ENCODE measurements around the gene CDC25C. TPM values are rescaled to one million over a fixed set of nuclear protein-coding genes. Genes with fewer than 3 reads are reported as not detected.

Gene CDC25C
- total and polyA plus RNA-seq, 4 donors: 0.49 to 6.9 (median 0.59) TPM; not detected in 1

- no peak overlapping the region for H3K27ac ChIP-seq (ENCODE audit: low read depth in 1 of 2, low read length in 2 of 2)
- H3K36me3 ChIP-seq (ENCODE audit: control insufficient read depth in 4 of 4, insufficient read depth in 3 of 4, low read depth in 1 of 4, low read length in 3 of 4): peaks cover 0 to 12% (median 8%) of the 10 kb centered on the region in 4 donors
- WGBS: 97% methylated on average over 2 of the region's 2 CpGs
- no peak overlapping the region for H3K9ac ChIP-seq (ENCODE audit: low read depth in 1 of 2, low read length in 2 of 2)
- no peaks in the 10 kb centered on the region for H3K9me3 ChIP-seq (ENCODE audit: control insufficient read depth in 4 of 4, low read length in 3 of 4)
- peaks cover 0 to 8% (median 4%) of the 10 kb centered on the region in 4 donors for H3K4me1 ChIP-seq (ENCODE audit: control insufficient read depth in 4 of 4, insufficient read depth in 4 of 4, low read length in 3 of 4)
- TF ChIP-seq GABPA (IDR thresholded peaks at IDR 0.05 in 1 of 2, conservative IDR thresholded peaks at IDR 0.05 in 1 of 2): no peak
- TF ChIP-seq SP1 (IDR thresholded peaks at IDR 0.05): no peak
- no peak for TF ChIP-seq REST (IDR thresholded peaks at IDR 0.05)
- TF ChIP-seq TAF1 (conservative IDR thresholded peaks at IDR 0.05): no peak
- no peak for TF ChIP-seq NR2F2 (IDR thresholded peaks at IDR 0.05)
- TF ChIP-seq FOXA2 (IDR thresholded peaks at IDR 0.05): no peak
- no peak for TF ChIP-seq MAX (IDR thresholded peaks at IDR 0.05)
- TF ChIP-seq FOXA1 (IDR thresholded peaks at IDR 0.05): no peak
- TF ChIP-seq EGR1 (IDR thresholded peaks at IDR 0.05; ENCODE audit: low read depth in 2 of 2): no peak
- TF ChIP-seq HNF4A (conservative IDR thresholded peaks at IDR 0.05): no peak
- no peak for TF ChIP-seq ATF3 (IDR thresholded peaks at IDR 0.05)
- no peak for TF ChIP-seq YY1 (IDR thresholded peaks at IDR 0.05)
- TF ChIP-seq CTCF (IDR thresholded peaks at IDR 0.05; ENCODE audit: low read depth, low read length, missing input control): no peak
- TF ChIP-seq, protein P1, sequence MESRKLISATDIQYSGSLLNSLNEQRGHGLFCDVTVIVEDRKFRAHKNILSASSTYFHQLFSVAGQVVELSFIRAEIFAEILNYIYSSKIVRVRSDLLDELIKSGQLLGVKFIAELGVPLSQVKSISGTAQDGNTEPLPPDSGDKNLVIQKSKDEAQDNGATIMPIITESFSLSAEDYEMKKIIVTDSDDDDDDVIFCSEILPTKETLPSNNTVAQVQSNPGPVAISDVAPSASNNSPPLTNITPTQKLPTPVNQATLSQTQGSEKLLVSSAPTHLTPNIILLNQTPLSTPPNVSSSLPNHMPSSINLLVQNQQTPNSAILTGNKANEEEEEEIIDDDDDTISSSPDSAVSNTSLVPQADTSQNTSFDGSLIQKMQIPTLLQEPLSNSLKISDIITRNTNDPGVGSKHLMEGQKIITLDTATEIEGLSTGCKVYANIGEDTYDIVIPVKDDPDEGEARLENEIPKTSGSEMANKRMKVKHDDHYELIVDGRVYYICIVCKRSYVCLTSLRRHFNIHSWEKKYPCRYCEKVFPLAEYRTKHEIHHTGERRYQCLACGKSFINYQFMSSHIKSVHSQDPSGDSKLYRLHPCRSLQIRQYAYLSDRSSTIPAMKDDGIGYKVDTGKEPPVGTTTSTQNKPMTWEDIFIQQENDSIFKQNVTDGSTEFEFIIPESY (IDR thresholded peaks at IDR 0.05): no peak
- TF ChIP-seq HNF4G (IDR thresholded peaks at IDR 0.05): no peak
- H3K4me3 ChIP-seq (ENCODE audit: low read depth in 1 of 3, low read length in 3 of 3): no peak overlapping the region
- no peaks in the 10 kb centered on the region for H3K27me3 ChIP-seq (ENCODE audit: control insufficient read depth in 4 of 4, insufficient read depth in 4 of 4, low read length in 3 of 4)
- no peak for DNase-seq (ENCODE audit: low spot score)
Observed at GRCh38 chr5:138371454-138371853, 39.9 kb upstream of the CDC25C start.

GRCh38 chr5:138370537-138370936 is 38.9 kb upstream of the CDC25C start:
- no peak overlapping the region for H3K27ac ChIP-seq (ENCODE audit: low read depth in 1 of 2, low read length in 2 of 2)
- DNase-seq (ENCODE audit: low spot score): no peak
- no peaks in the 10 kb centered on the region for H3K27me3 ChIP-seq (ENCODE audit: control insufficient read depth in 4 of 4, insufficient read depth in 4 of 4, low read length in 3 of 4)
- H3K9ac ChIP-seq (ENCODE audit: low read depth in 1 of 2, low read length in 2 of 2): no peak overlapping the region
- H3K36me3 ChIP-seq (ENCODE audit: control insufficient read depth in 4 of 4, insufficient read depth in 3 of 4, low read depth in 1 of 4, low read length in 3 of 4): peaks cover 0 to 8% (median 3%) of the 10 kb centered on the region in 4 donors
- H3K9me3 ChIP-seq (ENCODE audit: control insufficient read depth in 4 of 4, low read length in 3 of 4): no peaks in the 10 kb centered on the region
- WGBS: 92% methylated on average over 3 of the region's 3 CpGs
- no peak overlapping the region for H3K4me3 ChIP-seq (ENCODE audit: low read depth in 1 of 3, low read length in 3 of 3)
- H3K4me1 ChIP-seq (ENCODE audit: control insufficient read depth in 4 of 4, insufficient read depth in 4 of 4, low read length in 3 of 4): peaks cover 0 to 8% (median 4%) of the 10 kb centered on the region in 4 donors
- no peak for TF ChIP-seq YY1 (IDR thresholded peaks at IDR 0.05)
- TF ChIP-seq JUND (IDR thresholded peaks at IDR 0.05): no peak
- TF ChIP-seq MAX (IDR thresholded peaks at IDR 0.05): no peak
- TF ChIP-seq RAD21 (IDR thresholded peaks at IDR 0.05): no peak
- TF ChIP-seq, protein P1 (IDR thresholded peaks at IDR 0.05): no peak
- TF ChIP-seq REST (IDR thresholded peaks at IDR 0.05): no peak
- no peak for TF ChIP-seq FOXA1 (IDR thresholded peaks at IDR 0.05)
- no peak for TF ChIP-seq HNF4A (conservative IDR thresholded peaks at IDR 0.05)
- TF ChIP-seq RXRA (IDR thresholded peaks at IDR 0.05): no peak

Measured in liver (tissue), 9 donors.